Peyer's patch (tissue), 4 donors: ENCODE data around the gene SYT14.

Experiments used
- POLR2A ChIP-seq, 2 donors: fragments of 450-650 bp; IDR thresholded peaks; one replicate each; pipeline ENCODE4 v1.5.1; 2017; ENCODE audit warnings: antibody characterized with exemption in 2 of 2, mild to moderate bottlenecking in 2 of 2, moderate library complexity in 2 of 2
- TF ChIP-seq, protein P1 (sequence below), 6 experiments: fragments of 450-650 bp in 4 of 6; fragments of 200-600 bp in 2 of 6; sonication (generic) in 1 of 6; IDR thresholded peaks; one replicate each; pipeline ENCODE4 v1.5.1; 2017 to 2019; ENCODE audit warnings: antibody characterized with exemption in 6 of 6, mild to moderate bottlenecking in 3 of 6, moderate library complexity in 1 of 6

DNA sequence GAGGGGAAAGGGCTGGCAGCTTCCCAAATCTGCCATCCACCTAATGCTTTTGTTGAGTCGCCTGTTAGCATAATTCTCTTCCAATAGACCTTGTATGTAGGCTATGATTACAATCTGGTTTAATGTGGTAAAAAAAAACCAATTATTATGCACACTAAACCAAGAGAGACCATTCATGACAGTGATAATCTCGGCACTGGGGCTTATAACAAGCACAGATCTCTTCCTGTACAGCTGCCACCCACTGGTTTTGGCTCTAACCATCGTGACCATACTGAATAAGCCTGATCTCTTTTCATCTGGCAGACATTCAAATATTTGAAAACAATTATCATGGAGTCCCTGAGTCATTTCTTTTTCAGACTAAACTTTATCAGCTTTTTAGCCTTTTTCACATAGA is 12.0 kb upstream of the SYT14 start:
- TF ChIP-seq POLR2A (IDR thresholded peaks at IDR 0.05), result no peak
- TF ChIP-seq, protein P1, sequence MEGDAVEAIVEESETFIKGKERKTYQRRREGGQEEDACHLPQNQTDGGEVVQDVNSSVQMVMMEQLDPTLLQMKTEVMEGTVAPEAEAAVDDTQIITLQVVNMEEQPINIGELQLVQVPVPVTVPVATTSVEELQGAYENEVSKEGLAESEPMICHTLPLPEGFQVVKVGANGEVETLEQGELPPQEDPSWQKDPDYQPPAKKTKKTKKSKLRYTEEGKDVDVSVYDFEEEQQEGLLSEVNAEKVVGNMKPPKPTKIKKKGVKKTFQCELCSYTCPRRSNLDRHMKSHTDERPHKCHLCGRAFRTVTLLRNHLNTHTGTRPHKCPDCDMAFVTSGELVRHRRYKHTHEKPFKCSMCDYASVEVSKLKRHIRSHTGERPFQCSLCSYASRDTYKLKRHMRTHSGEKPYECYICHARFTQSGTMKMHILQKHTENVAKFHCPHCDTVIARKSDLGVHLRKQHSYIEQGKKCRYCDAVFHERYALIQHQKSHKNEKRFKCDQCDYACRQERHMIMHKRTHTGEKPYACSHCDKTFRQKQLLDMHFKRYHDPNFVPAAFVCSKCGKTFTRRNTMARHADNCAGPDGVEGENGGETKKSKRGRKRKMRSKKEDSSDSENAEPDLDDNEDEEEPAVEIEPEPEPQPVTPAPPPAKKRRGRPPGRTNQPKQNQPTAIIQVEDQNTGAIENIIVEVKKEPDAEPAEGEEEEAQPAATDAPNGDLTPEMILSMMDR (IDR thresholded peaks at IDR 0.05), result no peak
